NCI-H2227 (cell line): Measurements from ENCODE around the gene ECE1.

ENCODE experiments used
- DNase-seq: peaks from one replicate; lab custom pipeline; 2025; ENCODE audit not compliant: unreplicated experiment; lab: John Stamatoyannopoulos, UW

Gene ECE1

DNA sequence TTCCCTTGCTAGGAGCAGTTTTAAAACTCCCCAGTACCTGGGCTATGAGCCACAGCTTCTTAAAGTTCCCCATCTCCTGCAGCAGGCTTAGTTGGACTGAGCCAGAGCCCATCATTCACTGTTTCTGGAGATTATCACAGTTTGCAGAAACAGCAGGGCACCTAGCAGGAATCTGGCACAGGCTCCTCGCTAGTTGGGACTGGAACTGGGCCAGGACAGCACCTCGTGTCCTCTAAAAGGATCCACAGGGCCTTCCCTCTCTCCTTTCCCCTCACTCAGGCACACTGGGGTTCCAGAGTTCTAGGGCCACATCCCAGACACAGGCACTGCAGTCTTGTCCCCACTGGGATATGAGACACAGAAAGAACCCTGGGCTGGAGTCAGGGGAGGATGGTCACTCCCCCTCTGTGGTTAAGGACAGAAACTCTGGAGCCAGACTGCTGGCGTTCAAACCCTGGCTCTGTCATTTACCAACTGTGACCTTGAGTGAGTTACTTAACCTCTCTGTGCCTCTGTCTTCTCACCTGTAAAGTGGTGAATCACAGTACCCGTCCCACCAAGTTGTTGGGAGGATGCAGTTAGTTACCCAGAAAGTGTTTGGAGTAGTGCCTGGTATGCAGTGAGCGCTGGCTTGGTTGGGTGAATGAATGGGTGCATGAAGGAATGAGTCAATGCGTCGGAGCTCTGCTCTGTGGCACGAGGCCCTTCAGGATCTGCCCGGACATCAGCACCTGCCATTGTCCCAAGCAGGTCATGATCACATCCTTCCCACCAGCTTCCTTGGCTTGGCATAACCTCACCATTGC is 18.8 kb upstream of the ECE1 start:
- DNase-seq = peak; percentile 15

DNA sequence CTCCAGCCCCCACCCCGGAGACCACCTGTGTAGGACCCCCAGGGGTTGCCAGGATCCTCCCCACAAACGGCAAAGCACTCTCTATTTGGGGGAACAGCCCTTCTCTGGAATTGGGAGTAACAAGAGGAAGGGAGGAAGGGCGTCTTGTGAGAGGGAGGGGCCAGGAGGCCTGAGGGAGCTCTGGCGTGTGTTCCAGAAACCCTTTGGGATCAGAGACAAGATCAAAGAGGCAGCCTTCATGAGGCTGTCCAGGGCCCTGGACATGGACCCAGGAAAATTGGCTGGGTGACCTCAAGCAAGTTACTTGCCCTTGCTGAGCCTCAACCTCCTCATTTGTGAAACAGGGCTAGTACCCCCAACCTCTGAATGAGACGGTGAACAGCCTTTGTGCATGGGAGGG is 18.1 kb upstream of the ECE1 start:
- DNase-seq = no peak

DNA sequence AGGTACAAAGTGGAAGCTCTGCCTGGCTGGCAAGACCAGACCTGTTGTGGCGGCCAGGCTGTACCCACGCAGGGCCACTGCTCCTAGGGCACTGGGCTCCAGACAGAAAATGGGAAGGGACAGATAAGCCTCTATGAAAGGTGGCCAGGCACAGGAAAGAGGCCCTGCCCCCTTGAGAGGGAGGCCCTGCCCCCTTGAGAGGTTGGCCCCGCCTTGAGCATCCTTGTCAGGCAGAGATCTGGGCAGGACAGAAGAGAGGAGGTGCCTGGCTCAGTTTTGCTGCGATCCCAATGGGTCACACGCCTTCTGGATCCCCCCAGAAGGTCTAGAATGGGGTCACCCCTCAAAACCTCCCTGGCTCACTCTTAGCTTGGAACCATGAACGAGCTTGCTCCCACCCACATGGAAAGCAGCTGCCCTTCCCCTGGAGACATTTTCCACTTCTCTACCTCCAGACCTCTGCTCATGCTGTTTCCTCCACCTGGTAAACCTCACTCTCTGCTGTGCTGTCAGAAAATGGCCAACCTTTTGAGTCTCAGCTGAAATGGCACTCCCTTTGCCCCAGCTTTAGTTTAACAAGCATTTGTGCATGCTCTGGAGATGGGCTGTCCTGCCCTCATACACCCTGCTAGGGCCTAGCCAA is 17.5 kb upstream of the ECE1 start:
- peak; percentile 35 for DNase-seq

DNA sequence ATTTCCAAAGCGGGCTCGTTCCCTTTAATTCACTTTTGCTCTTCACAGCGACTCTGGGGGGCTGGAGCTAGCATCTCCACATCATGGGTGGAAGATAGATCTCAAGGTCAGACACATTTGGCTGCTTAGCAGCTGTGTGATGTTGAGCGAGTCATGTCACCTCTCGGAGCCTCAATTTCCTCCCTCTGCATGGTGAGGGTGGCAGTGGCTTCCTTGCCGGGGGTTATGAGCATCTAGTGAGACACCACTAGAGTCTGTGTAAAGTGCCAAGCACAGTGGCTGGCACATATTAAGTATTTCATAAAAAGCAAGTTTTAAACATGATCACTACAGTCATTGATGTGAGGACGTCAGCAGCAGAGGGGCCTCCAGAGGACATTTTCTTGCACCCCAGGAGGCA is 16.9 kb upstream of the ECE1 start:
- DNase-seq = no peak

DNA sequence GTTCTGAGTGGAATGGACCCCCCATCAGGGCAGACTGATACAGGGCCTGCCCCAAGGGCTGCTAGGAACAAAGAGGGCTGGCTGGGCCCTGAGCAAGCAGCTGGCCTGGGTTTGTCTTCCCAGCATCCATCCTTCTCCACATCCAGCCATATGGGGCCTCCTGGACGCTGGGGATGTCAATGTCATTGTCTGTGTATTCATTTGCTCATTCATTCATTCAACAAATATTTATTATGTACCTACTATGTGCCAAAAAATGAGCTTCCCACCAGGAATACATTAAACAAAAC is 15.6 kb upstream of the ECE1 start:
- DNase-seq = no peak

DNA sequence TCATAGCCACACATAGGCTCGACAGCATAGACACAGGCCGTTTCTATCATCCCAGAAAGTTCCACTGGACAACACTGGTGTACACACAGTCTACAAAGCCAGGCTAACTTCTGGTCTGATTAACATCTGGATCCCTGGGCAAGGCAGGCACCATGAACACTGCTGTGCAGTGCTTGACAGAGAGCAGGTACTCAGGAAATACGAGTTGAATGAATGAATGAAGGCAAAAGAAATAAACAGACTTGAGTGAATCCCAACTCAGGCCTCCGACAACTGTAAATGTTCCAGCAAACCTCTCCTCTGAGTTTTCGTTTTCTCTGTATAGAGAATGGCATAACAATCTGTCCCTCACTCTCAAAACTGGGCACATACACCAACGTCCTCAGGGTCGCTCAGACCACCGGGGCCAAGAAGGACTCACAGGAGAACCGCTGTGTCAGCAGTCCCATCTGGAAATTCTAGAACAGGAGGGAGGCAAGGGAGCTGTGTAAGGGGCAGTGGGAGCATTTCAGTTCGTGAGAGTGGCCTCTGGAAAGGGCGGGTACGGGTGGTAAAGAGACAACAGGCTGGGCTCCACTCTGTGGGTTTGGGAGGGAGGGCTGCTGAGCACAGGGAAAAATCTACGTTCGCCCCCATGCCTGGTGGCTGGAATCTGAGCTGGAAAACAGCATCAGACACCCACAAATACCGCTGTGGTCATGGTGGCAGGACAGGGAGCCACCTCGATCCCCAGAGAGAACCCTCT is 15.1 kb upstream of the ECE1 start:
- no peak for DNase-seq

DNA sequence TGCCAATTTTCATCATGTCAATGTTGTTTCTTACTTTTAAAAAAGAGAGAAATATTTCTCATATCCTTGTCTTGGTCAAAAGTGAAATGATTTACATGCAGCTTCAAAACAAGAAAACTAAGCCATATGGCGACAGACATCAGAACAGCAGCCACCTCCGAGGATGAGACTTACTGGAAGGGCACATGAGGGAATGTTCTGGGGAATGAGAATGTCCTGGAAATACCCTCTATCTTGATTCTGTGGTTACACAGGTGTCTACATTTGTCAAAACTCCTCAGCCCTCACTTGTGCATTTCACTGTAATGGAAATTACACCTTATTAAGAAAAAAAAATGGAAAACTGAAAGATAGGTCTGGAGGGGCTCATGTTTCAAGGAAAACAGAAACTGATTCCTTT is 14.2 kb upstream of the ECE1 start:
- DNase-seq = no peak

DNA sequence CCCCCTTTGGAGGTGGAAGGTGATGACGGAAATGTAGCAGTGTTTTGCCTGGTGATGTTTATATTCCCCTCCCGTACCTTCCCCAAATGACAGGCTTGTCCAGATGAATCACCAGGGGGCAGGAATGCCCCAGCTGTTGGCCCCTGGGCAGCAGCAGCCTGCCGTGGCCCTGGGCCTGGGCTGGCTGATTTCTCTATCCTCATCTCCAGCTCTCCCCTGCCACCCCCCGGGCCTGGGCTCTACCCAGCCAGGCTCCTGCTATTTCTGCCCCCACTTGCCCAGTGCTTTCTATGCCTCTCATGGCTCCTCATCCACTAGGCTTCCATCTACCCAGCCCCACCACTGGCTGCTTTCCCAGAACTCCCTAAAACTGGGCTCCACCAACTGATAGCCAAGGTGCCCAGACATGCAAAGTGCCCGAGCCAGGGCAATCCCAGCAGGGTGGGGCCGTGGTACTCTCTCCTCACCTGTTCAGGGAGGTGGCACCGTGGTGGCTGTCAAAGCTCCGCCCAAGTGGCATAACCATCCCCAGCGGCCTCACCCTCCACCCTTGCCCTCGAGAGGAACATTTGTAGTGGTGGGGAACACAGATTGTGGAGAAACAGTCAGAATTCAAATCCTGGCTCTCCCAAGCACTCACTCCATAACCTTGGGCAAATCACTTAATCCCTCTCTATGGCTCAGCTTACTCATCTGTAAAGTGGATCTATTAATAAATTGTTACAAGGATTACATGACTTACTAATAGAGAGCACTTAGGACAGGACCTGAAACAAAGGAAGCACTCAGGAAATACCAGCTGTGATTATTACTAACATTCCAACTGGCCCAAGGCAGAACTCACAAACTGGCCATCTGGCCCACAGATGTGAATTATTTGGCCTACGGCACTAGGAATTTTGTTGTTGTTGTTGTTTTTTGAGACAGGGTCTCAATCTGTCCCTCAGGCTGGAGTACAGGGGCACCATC is 12.8 kb upstream of the ECE1 start:
- DNase-seq = no peak

DNA sequence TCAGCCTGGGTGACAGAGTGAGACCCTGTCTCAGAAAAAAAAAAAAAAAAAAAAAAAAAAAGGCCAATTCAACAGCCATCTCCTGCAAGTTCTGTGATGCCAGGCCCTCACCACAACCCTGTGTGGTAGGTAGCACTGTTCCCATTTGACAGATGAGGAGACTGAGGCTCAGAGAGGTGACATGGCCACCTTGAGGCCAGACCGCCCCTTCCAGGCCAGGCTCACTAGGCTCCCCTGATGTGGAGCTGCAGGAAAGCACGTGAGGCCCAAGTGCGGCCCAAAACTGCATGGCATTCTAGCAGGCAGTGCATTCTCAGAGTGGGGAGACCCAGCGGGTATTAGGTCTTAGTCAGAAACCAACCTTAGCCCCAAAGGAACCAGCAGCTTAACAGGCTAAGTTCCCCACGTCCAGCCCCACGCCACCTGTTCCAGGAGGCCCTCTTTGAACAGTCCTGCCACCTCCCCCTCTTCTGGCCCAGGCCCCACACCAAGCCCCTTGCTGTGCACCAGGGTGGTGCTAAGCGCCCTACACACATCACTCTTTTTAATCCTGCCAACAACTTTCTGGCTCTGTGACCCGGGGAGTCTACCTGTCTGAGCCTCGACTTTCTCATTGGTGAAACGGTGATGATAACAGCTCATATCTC is 11.7 kb upstream of the ECE1 start:
- DNase-seq = no peak

DNA sequence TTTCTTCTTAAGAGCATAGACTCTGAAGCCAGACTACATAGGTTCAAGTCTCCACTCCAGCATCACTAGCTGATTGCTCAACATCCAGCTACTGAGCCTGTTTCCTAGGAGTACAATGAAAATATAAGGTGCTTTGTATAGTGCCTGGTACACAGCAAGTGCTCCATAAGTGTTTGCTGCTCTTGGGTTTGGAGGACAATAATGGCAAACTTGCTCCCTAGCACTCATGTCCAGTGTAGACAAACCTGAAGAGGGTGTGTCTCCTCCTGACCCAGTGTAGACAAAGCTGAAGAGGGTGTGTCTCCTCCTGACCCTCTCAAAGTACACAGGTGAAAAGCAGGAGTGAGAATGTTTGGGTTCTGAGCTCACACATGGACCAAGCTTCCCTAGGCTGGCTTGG is 10.5 kb upstream of the ECE1 start:
- DNase-seq = no peak

DNA sequence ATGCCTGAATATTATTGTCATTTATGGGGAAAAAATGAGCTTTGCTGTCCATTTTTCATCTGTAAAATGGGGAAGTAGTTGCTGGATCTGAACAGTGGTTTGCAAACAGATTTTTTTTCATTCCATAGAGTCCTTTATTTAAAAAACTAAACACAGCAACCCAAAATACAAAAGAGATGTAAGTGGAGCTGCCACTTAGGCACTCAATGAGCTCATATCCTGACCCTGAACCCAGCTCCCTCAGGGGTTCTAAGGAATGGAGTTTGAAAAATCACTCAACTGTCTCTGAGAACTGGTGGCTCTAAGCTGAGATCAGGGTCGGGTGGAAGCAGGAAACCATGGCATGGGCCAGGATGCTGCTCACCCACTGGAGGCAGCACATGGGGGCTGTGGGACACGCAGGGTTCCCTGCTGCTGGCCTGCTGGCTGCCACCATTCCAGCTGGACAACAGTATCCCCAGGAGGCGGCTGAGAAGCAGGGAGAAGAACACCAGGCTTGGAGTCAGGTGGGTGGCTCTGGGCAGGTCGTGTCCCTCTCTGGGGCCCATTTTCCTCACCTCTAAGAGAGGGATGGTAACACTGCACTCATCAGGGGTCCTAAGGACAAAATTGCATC is 9.6 kb upstream of the ECE1 start:
- DNase-seq = no peak

DNA sequence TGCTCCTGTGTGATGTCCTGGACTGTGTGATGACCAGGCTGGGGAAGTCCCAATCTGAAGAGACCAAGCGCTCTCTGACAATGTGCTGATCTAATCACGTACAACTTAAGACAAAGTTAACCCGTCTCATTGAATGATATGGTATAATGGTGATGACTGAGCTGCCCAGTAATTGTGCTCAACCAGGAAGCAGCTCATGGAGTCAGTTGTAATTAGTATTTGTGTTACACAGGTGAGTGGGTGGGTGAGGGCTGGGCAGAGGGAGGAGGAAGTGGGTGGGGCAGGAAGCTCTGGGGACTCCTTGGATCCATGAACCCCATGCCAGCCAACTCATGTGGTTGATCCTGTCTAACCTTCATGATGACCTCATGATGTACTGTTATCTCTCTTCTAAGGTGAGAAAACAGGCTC is 8.7 kb upstream of the ECE1 start:
- no peak for DNase-seq

DNA sequence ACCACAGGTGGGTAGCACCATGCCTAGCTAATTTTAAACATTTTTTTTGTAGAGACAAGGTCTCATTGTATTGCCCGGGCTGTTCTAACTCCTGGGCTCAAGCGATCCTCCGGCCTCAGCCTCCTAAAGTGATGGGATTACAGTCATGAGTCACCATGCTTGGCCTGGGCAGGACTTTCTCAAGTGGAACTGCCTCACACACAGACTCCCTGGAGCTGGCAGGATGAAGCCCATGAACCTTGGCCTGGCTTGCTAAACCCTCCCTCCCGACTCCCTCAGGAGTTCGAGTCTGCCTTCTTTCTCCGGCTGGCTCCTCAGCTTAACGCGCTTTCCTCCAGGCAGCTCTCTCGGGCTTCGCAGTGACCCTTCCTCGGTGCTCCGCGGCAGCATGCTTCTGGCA is 7.7 kb upstream of the ECE1 start:
- DNase-seq = no peak

DNA sequence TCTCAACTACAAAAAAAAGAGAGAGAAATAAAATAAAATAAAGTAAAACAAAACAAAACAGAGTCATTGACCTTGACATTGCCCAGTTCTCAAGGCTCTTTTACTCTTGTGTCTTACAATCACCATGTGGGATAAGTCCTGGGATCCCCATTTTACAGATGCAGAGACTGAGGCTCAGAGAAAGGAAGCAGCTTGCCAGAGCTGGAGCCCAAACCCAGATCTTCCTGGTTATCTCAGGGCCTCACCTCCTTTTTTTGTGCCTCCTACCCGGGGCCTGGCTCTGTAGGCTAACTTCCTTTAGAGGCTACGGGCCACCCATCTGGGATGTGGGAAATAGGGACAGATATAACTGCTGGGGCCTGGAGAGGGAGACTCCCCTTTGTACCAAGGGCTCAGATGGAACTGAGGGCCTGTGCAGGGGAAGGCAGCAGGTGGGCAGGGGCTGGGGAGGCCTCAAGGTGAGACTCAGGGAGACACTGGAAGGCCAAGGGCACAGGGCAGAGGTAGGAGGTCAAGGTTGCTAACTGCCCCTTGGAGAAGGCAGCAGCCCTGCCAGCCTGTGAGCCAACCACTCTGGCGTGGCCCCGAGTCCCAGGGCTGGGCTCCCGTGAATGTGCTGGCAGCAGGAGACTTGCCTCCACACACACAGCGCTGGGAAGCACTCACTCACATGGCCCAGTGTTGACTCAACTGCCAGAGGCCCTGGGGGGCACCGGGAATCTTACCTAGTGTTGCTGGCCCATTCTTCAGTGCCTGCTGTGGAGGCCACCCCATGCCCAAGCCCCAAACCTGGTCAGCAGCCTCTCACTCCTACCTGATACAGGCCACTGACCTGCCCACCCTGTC is 6.5 kb upstream of the ECE1 start:
- DNase-seq = no peak

DNA sequence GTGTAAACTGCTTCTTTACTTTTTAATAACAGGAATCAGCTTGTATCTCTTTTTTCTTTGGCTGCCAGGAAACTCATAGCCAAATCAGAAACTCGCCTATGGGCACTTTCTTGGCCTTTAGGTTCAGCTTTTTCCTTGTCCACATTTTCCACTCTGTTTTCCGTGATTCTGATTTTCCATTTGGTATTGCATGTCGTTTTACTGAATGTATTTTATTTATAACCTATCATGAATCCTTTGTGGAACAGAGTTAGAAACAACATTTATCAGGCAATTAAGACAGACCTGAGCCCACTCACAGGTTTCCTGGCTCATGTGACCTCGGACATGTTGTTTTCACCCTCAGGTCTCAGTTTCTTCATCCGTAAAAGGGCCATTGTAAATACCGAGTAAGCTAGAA is 5.3 kb upstream of the ECE1 start:
- no peak for DNase-seq

DNA sequence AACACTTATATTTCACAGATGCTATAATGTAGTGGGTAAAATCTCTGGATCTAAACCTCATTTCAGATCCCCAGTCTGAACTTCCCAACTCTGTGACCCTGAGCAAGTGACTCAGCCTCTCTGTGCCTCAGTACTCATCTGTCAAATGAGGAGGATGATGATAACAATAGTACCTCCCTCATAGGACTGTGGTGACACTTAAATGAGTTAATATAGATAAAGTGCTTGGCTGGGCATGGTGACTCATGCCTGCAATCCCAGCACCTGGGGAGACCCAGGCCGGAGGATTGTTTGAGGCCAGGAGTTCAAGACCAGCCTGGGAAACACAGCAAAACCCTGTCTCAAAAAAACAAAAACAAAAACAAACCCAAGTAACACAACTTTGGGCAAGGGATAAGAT is 4.7 kb upstream of the ECE1 start:
- DNase-seq = no peak

DNA sequence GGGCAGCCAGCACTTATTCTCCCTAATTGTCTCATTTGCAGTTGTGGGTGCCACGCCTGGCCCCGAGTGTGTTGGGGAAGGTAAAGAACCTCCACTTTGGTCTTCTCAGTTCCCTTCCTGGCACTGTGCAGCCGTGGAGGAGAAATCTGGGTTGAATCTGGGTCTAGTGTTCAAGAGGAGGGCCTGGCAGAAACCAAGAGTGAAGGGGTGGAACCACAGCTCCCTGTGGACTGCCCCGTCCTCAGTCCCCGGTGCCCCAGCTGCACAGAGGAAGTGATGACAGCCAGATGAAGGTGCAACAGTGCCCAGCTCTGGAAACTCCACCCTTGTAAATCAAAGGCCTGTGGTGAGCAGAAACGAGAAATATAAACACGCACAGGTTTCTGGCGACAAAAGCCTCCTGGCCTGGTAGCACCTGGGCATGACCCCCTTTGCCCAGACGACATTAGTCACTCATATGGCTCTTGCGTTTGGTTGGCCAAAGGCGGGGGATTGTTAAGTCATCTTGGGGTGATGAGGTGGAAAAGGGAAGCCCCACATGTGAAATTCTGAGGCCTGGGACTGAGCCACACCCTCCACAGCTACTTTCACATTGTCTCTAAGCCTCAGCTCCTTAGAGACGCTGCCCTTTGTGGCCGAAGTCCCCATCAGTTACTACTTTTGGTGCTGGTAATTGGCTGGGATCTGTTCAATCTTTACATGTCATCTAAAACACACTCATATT is 4.2 kb upstream of the ECE1 start:
- no peak for DNase-seq

DNA sequence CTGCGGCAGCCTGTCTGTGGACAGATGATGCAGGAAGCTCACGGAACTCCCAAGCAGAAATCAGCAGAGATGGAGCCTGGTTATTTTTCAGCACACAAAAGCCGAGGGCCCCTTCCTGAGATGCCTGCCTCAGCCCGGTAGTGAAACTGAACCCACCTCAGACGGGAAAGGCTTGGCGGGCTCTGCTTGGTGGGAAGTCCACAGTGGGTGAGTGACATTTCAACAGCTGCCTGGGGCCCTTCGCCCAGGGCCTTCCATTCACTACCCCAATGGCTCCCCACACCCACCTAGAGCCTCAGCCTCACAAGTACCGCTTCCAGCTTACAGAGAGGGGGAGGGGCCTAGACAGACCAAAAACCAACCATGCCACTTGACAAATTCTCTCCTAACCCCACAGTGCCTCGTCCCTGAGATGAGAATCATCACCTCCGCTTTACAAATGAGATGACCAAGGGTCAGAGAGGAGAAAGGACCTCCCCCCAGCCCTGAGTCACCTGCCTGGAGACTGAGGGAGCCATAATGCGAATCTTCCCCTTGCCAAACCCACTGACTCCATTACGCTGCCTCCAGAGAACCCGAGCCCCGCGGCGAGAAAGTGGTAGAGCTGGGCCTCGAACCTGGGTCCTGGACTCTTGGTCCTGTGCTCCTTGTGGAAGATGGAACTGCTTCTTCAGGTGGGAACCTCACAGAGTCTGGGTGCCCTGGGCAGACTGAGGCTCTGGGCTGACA is 3.4 kb upstream of the ECE1 start:
- DNase-seq = no peak
